A673 (cell line): ENCODE data around the gene SEC31A. TPM values are rescaled to one million over a fixed set of nuclear protein-coding genes. Genes with fewer than 3 reads are reported as not detected.

Experiments
- BruUV-seq: library from RNA; stranded (reverse); fragments of 400-500 nt; replicated peaks from 2 replicates; lab custom pipeline; 2021; lab: Mats Ljungman, UMichigan
- CTCF ChIA-PET: fragments of 300-600 bp; sonication (Branson Sonifier 250); formaldehyde crosslinking; loops from one replicate; lab custom pipeline; 2022; ENCODE audit warnings: antibody characterized with exemption; lab: Charles Lee
- POLR2A ChIA-PET: fragments of 300-600 bp; sonication (Branson Sonifier 250); formaldehyde crosslinking; loops from one replicate; lab custom pipeline; 2022; ENCODE audit warnings: antibody characterized with exemption; ENCODE audit not compliant: low non-redundant PET; lab: Charles Lee
- DNase-seq: peaks from one replicate; pipeline ENCODE4 v3.0.0-alpha.2; 2015; ENCODE audit warnings: low spot score
- H3K27ac ChIP-seq: fragments of 200-600 bp; sonication (generic); 2 replicates; pipeline ENCODE4 v1.5.1; 2016; ENCODE audit warnings: mixed run types, low read depth, mild to moderate bottlenecking, mixed read lengths, antibody characterized with exemption, low read length; ENCODE audit not compliant: poor library complexity, severe bottlenecking
- H3K27me3 ChIP-seq: fragments of 200-600 bp; sonication (generic); replicated peaks from 2 replicates; pipeline ENCODE4 v1.6.1; 2017; ENCODE audit warnings: mixed run types, low read depth, mild to moderate bottlenecking, mixed read lengths, antibody characterized with exemption, low read length; ENCODE audit not compliant: insufficient read depth, poor library complexity
- H3K36me3 ChIP-seq: fragments of 200-600 bp; sonication (generic); 2 replicates; pipeline ENCODE4 v1.6.1; 2016; ENCODE audit warnings: mixed run types, mild to moderate bottlenecking, mixed read lengths, antibody characterized with exemption, low read length; ENCODE audit not compliant: insufficient read depth, poor library complexity, severe bottlenecking
- H3K4me1 ChIP-seq: fragments of 200-600 bp; sonication (generic); 2 replicates; pipeline ENCODE4 v1.6.1; 2017; ENCODE audit warnings: mixed run types, mild to moderate bottlenecking, mixed read lengths, antibody characterized with exemption, low read length; ENCODE audit not compliant: insufficient read depth, poor library complexity, severe bottlenecking
- H3K4me3 ChIP-seq: fragments of 200-600 bp; sonication (generic); 2 replicates; pipeline ENCODE4 v1.5.1; 2016; ENCODE audit warnings: low read depth, mixed run types, mild to moderate bottlenecking, mixed read lengths, low read length; ENCODE audit not compliant: poor library complexity, severe bottlenecking
- H3K9me3 ChIP-seq: fragments of 200-600 bp; sonication (generic); 2 replicates; pipeline ENCODE4 v1.6.1; 2016; ENCODE audit warnings: mixed run types, low read depth, mild to moderate bottlenecking, mixed read lengths, antibody characterized with exemption, low read length; ENCODE audit not compliant: poor library complexity, severe bottlenecking
- CTCF ChIP-seq: fragments of 300-800, 200-600 bp; sonication (generic); conservative IDR thresholded peaks from 2 replicates; pipeline ENCODE4 v1.5.1; 2017; ENCODE audit warnings: low read depth, mild to moderate bottlenecking, antibody characterized with exemption, low read length, moderate library complexity, mixed read lengths
- EZH2 ChIP-seq: fragments of 200-600 bp; sonication (generic); IDR thresholded peaks from 2 replicates; pipeline ENCODE4 v1.6.1; 2017; ENCODE audit warnings: borderline replicate concordance, low read depth, mild to moderate bottlenecking, mixed read lengths, antibody characterized with exemption, low read length; ENCODE audit not compliant: poor library complexity, severe bottlenecking
- intact Hi-C: fragments of 100-400 bp; cut with micrococcal nuclease; formaldehyde crosslinking; loops from one replicate; pipeline ENCODE4 v1.10.0; 2022; ENCODE audit not compliant: unreplicated experiment
- total RNA-seq: library from RNA; stranded (reverse); gene quantifications from 2 replicates; pipeline ENCODE4 v1.2.3, GENCODE V29; 2021

Gene SEC31A
- total RNA-seq, 1 experiment from 2014 or later, result 96.9 TPM

GRCh38 chr4:82851885-82852750 is 38.8 kb downstream of the SEC31A start:
- Histone ChIP-seq H3K27ac (no peak overlapping the region), H3K36me3 (peaks cover 66% of the 10 kb centered on the region), H3K27me3 (no peaks in the 10 kb centered on the region), H3K4me1 (no peaks in the 10 kb centered on the region), H3K4me3 (no peak overlapping the region), H3K9me3 (no peaks in the 10 kb centered on the region)
- CTCF ChIA-PET, result interaction anchor here (0.8 to 1.0 kb wide), 2 partner anchors 408 to 429 kb away, joined by 3 read pairs; no protein-coding TSS in a partner anchor
- DNase-seq, result peak; percentile 30
- POLR2A ChIA-PET, result no interaction called here
- no TSS peak for BruUV-seq
- TF ChIP-seq CTCF, result peak; percentile 42; the same call in 1 of the 2 replicates
- no peak for TF ChIP-seq EZH2
- intact Hi-C loops, result no loop called here

DNA sequence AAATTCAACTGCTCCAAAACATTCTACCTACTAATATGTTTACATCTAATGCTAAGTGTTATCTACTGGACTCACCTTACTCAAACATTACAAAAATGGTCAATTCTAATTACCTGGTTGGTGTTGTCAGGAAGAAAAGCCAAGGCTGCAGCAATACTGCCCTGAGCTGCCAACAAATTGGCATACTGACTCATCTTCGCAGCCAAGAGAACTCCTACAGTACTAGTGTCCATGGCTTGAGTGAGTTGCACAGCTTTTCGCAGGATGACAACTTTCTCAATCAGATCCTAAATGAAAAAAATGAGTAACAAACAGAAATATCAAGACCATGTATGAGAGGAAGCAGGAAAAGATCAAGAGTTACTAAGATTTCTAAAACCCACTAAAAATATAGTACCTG is 39.6 kb downstream of the SEC31A start:
- intact Hi-C loops, result no loop called here
- no peak overlapping the region for H3K27ac ChIP-seq
- CTCF ChIA-PET, result no interaction called here
- H3K36me3 ChIP-seq, result peaks cover 61% of the 10 kb centered on the region
- DNase-seq, result no peak
- H3K4me3 ChIP-seq, result no peak overlapping the region
- no TSS peak for BruUV-seq
- no peaks in the 10 kb centered on the region for H3K9me3 ChIP-seq
- no peaks in the 10 kb centered on the region for H3K4me1 ChIP-seq
- no peaks in the 10 kb centered on the region for H3K27me3 ChIP-seq
- POLR2A ChIA-PET, result no interaction called here
- TF ChIP-seq CTCF (no peak), EZH2 (no peak)

DNA sequence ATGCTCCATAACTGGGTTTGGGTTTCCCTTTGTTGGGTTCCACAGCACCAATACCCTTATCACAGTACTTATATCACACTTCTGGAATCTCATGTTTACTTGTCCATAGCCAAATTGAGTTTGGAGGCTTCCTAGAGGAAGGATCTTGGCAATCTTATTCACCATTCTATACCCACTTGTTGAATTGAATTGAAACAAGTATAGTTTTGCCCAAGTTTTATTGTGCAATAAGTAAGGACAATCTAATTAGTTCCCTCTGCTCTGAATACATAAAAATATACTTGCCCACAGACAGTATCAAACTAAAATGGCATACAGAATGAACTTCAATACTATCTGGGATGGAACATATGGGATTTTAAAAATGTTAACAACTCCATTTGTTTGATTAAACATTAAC is 40.3 kb downstream of the SEC31A start:
- ChIA-PET POLR2A (no interaction called here), CTCF (no interaction called here)
- TF ChIP-seq EZH2, result no peak
- TF ChIP-seq CTCF, result no peak
- Histone ChIP-seq H3K9me3 (no peaks in the 10 kb centered on the region), H3K36me3 (peaks cover 58% of the 10 kb centered on the region), H3K27ac (no peak overlapping the region), H3K4me1 (no peaks in the 10 kb centered on the region), H3K4me3 (no peak overlapping the region), H3K27me3 (no peaks in the 10 kb centered on the region)
- no TSS peak for BruUV-seq
- intact Hi-C loops, result no loop called here
- DNase-seq, result no peak
